GM04503 (cell line): ENCODE data around the gene SLC6A11.

Source experiments
- DNase-seq: peaks from one replicate; pipeline ENCODE4 v3.0.0-alpha.2; 2012; ENCODE audit warnings: low read depth

Gene SLC6A11

DNA sequence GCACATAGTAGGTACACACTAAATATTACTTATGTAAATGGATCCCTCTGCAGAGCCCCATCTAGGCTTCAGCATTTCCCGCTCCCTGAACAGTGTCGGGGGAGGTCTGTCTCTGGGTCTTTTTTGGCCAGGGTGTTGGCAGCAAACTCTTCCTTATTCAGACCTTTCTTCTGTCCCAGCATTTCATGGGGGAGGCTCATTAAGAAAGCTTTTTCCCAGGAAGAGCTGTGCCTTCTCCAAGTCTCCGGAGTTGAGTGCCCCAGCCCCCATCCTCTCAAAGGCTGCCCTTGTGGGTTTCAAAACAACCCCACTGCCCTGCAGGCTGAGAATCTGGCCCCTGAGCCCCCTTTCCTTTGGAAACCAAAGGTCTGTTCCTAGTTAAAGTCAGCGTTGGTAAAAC is 25.1 kb downstream of the SLC6A11 start:
- DNase-seq = no peak

- no peak for DNase-seq
Observed at GRCh38 chr3:10843378-10843777, 27.4 kb downstream of the SLC6A11 start.

GRCh38 chr3:10845001-10845761 is 29.2 kb downstream of the SLC6A11 start:
- DNase-seq = no peak

DNA sequence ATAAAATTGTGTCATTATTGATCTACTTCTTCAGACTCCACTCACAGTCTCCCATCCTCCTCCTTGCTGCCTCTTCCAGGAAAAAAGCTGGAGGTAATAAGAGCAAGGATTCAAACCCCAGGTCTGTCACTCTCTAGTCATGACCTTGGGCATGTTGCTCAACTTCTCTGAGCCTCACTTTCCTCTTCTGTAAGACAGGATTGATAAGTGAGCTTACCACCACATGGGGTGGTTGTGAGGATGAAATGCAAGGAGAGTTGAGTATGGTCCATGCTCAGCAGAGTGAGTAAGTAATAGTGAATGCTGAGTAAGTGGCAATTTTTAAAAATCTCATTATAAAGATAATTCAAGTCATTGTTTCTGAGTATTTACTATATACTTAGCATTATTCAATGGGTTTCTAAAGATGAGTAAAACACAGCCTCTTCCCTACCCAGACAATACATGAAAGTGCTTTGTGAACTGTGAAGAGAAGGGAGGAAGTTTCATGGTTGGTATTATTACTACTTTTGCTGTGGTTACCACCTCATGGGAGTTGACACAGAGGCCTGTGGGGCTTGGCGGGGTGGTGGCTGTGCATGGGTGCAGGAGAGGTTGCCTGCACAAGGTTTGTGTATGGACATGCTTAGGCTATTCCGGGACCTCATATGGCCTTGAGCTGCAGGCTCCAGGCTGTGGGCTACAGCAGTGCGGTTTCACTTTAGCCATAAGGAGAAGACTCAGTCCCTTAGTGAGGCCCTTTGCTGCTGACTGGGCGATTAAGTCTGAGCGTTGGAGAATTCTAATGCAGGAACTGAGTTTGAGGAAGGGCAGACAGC is 30.0 kb downstream of the SLC6A11 start:
- DNase-seq = no peak

DNA sequence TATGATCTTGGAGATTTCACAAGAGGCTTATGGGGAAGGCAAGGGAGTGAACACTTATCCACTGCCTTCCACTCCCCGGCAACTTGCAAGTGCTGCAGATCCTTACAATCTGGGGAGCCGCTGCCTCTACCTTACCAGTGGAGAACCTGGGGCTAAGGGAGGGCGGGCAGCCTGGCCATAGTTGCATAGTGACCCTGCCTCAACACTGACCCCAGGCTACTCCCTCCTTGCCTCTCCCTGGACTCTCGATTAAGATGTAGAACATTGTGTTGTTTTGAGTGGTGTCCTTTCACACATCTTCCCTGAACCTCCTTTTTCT is 30.6 kb downstream of the SLC6A11 start:
- no peak for DNase-seq

GRCh38 chr3:10848261-10848660 is 32.2 kb downstream of the SLC6A11 start:
- no peak for DNase-seq

GRCh38 chr3:10852066-10852808 is 36.2 kb downstream of the SLC6A11 start:
- no peak for DNase-seq

DNA sequence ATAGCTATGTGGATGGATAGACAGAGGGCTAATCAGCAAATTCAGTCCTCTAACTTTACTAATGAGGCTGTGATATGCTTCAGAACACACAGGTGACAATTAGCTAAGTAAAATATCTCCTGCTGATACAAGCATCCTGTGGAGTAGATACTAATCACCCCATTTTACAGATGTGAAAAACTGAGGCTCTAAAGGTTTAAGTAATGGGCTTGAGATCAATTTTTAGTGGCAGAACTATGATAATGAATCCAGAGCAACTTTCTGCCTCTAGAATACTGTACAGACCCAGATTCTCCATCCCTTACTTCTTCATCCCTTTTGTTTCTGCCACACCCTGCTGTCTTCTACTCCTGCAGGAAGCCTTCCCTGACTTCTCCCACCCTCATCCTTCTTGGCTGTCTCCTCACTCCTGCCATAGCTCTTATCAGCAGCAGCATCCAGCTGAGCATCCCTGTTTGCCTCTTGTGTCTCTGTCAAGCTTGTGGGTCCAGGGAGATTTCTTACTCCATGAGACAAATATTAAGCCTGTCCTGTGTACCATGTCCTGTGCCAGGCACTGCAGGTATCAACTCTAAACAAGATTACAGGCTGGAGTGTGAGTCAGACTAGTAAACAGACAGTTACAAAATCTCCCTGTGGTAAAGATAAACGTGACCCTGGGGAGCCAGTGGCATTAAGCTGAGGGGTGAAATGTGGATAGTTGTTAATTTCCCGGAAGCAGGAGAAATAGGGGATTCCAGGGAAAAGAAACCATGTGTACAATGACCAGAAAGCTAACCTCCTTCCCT is 39.2 kb downstream of the SLC6A11 start:
- DNase-seq = no peak

DNA sequence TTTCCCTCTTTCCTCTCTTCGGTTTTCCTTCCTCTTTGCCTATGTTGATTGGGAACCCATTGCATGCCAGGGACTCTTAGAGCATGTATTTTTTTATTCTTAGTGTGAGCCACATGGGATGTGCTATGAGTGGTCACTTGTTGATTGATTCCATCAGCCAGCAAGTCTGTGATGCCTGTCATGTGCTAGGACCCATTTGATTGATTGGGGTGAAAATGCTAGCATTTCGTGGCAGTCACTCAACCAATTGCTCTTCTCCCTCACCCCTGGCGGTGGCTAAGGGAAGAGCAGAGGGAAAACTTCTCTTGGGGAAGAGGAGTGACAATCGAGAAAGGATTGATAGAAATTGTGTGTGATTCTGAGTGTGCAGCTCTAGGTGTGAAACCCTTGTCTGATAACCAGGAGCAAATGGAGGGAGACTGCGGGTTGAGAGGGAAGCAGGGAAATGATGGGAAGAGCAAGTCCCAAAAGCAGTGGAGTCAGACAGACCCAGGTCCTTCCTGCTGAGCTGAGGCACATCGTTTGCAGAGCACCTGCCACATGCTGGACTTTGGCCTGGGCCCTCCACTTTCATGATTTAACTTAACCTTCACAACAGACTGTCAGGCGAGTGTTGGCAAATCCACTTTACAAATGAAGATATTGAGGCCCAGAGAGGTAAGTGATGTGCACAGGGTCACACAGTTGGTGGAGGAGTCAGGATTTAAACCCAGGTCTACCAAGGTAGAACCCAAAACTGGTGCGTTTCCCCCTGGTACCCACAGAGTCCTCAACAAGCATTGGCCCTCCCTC is 40.0 kb downstream of the SLC6A11 start:
- no peak for DNase-seq

GRCh38 chr3:10857235-10857634 is 41.2 kb downstream of the SLC6A11 start:
- no peak for DNase-seq

- DNase-seq = no peak
Observed at GRCh38 chr3:10858091-10858490, 42.1 kb downstream of the SLC6A11 start.

DNA sequence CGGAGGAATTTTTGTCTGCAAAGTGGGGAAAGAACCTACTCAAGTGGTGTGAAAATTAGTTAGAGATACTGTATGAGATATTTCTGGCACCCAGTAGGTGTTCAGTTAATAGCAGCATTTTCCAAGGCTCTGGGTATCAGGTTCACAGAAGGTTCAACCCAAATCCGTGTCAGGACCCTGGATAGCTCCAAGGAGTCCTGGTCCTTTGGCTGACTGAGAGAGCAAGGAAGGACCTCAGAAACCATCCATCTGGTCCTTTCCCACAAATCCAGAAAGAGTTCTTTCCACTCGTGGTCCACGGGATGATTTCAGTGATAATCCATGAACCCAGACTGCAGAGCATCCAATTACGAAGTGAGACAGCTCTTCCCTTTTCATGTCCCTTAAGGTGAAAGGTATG is 51.4 kb downstream of the SLC6A11 start:
- no peak for DNase-seq

GRCh38 chr3:10869460-10869859 is 53.4 kb downstream of the SLC6A11 start:
- no peak for DNase-seq

GRCh38 chr3:10870296-10870695 is 54.3 kb downstream of the SLC6A11 start:
- no peak for DNase-seq

DNA sequence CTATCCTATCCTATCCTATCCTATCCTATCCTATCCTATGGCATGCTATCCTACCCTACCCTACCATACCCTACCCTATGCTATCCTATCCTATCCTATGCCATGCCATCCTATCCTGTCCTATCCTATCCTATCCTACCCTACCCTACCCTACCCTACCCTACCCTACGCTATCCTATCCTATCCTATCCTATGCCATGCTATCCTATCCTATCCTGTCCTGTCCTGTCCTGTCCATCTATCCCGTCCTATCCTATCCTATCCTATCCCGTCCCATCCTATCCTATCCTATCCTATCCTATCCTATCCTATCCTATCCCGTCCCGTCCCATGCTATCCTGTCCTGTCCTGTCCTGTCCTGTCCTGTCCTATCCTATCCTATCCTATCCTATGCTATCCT is 57.4 kb downstream of the SLC6A11 start:
- DNase-seq = no peak

DNA sequence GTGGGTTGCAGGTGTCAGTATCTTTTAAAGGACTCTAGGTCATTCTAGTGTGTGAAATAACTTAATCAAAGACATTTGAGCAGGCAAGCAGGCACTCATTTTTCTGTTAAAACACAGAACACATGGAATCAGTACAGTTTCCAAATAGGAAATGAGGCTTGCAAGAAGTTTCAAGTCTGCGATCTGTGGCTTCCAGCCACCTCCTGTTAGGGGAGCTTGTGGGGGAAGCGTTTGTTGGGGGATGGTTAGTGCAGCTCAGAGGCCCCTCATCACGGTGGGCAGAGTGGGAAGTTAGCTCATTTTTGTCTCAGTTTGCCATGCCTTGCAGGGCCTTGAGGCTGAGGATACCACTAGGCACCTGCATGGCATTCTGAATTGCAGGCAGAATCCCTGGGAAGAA is 59.9 kb downstream of the SLC6A11 start:
- no peak for DNase-seq

DNA sequence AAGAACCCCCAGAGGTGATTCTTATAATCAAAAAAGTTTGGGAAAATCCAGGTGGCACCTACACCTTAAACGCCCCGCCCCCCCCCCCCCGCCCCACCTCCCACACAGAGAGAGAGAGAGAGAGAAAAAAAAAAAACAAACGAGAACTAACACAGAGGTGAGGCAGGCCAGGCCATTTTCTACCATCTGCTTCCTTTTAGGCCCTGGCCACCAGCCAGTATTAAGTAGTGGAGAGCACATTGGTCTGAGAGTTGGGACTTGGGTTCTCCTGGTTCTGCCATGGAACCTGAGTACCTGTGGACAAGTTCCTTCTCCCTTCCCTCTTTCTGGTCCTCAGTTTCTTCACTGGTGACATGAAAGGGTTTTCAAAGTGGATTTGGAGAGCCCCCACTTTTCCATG is 60.6 kb downstream of the SLC6A11 start:
- no peak for DNase-seq

- DNase-seq = no peak
Observed at GRCh38 chr3:10882851-10883250, 66.8 kb downstream of the SLC6A11 start.

GRCh38 chr3:10883478-10884234 is 67.6 kb downstream of the SLC6A11 start:
- DNase-seq = no peak

GRCh38 chr3:10887015-10887414 is 71.0 kb downstream of the SLC6A11 start:
- no peak for DNase-seq
